ENCODE data around the gene BAK1. TPM values are rescaled to one million over a fixed set of nuclear protein-coding genes. Genes with fewer than 3 reads are reported as not detected.

Gene BAK1
- total and polyA plus RNA-seq, 2 experiments from 2014 or later = 18.8 to 30.7 TPM

DNA sequence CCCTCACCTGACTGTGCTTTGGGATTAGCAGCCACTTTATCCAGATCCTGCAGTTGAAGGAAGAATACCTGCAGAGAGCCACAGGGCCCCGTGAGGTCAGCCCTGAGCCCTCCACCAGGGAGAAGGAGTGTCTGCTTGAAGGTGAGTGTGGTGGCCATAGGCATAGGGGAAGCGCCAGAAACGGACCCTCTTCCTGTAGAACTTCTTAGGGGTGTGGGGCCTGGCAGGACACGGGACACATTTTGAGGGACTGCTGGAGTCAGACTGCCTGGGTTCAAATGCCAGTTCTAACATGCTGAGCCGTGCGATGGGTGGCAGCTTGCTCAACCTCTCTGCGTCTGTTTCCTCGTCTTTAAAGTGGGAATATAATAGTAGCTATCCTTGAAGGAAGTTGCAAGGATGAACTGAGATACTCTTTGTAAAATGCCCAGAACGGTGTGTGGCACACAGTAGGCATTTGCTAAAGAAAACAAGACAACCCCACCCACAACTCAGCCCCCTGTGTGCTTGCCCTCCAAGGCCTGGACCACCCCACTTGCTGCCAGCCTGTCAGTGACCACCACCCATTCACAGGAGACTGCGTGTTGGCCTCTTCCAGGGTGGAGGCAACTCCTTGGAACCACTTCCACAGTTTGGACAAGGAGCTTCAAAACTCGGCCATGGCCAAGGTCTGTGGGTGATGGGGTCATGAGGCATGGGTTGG is 4.8 kb upstream of the BAK1 start:
- H2AFZ ChIP-seq = peak overlapping the region; percentile 78; the same call in 1 of the 2 replicates
- 73 to 75% methylated on average over 11 of the region's 11 CpGs for WGBS, 2 experiments (ENCODE audit: low coverage in 1 of 2, low lambda C conversion rate in 2 of 2, missing lambda C conversion rate in 2 of 2)
- in situ Hi-C loops (cut with MboI) = loop anchor here (10.0 to 25.0 kb wide), 3 partner anchors 120 to 452 kb away; no protein-coding TSS in a partner anchor

GRCh38 chr6:33583591-33584155 is 3.6 kb upstream of the BAK1 start:
- in situ Hi-C loops (cut with MboI) = loop anchor here (10.0 to 25.0 kb wide), 3 partner anchors 121 to 454 kb away; no protein-coding TSS in a partner anchor
- 65 to 67% methylated on average over 8 of the region's 8 CpGs for WGBS, 2 experiments (ENCODE audit: low coverage in 1 of 2, low lambda C conversion rate in 2 of 2, missing lambda C conversion rate in 2 of 2)
- H3K4me3 ChIP-seq = no peak overlapping the region
- peaks cover 4% of the 10 kb centered on the region; the same call in 1 of the 2 replicates for H3F3A ChIP-seq (ENCODE audit: insufficient read depth)
- H3K9ac ChIP-seq = no peak overlapping the region
- no peak overlapping the region for H3K4me2 ChIP-seq (ENCODE audit: unreplicated experiment)
- H3K36me3 ChIP-seq (ENCODE audit: low read depth) = no peaks in the 10 kb centered on the region
- no peaks in the 10 kb centered on the region for H3K27me3 ChIP-seq (replicated peaks; ENCODE audit: insufficient read depth)
- no peaks in the 10 kb centered on the region for H3K9me2 ChIP-seq (ENCODE audit: insufficient read depth)
- no peaks in the 10 kb centered on the region for H4K20me1 ChIP-seq (ENCODE audit: insufficient read depth)
- H3K9me3 ChIP-seq (ENCODE audit: low read depth) = no peaks in the 10 kb centered on the region
- no peak overlapping the region for H3K27ac ChIP-seq
- H2AFZ ChIP-seq = no peak overlapping the region
- TF ChIP-seq EZH2phosphoT487 (IDR thresholded peaks at IDR 0.05; ENCODE audit: insufficient read depth, low read depth) (no peak), EZH2 (IDR thresholded peaks at IDR 0.05; ENCODE audit: insufficient read depth, poor library complexity, severe bottlenecking) (no peak)
- peaks cover 13% of the 10 kb centered on the region for H3K79me2 ChIP-seq (ENCODE audit: insufficient read depth)
- peak; percentile 37 for DNase-seq
- H3K4me1 ChIP-seq (ENCODE audit: insufficient read depth) = peaks cover 6% of the 10 kb centered on the region

More for the DNA sequence above, 4.8 kb upstream of the BAK1 start:
- Histone ChIP-seq H3K36me3 (ENCODE audit: low read depth) (no peaks in the 10 kb centered on the region), H3F3A (ENCODE audit: insufficient read depth) (peaks cover 4% of the 10 kb centered on the region; the same call in 1 of the 2 replicates), H3K27me3 (replicated peaks; ENCODE audit: insufficient read depth) (no peaks in the 10 kb centered on the region), H3K9ac (no peak overlapping the region), H3K4me2 (ENCODE audit: unreplicated experiment) (no peak overlapping the region), H3K9me2 (ENCODE audit: insufficient read depth) (no peaks in the 10 kb centered on the region), H3K27ac (no peak overlapping the region), H3K4me1 (ENCODE audit: insufficient read depth) (peaks cover 2% of the 10 kb centered on the region), H3K9me3 (ENCODE audit: low read depth) (no peaks in the 10 kb centered on the region), H3K4me3 (no peak overlapping the region), H4K20me1 (ENCODE audit: insufficient read depth) (no peaks in the 10 kb centered on the region), H3K79me2 (ENCODE audit: insufficient read depth) (peaks cover 2% of the 10 kb centered on the region)
- DNase-seq = no peak
- TF ChIP-seq EZH2 (IDR thresholded peaks at IDR 0.05; ENCODE audit: insufficient read depth, poor library complexity, severe bottlenecking) (no peak), EZH2phosphoT487 (IDR thresholded peaks at IDR 0.05; ENCODE audit: insufficient read depth, low read depth) (no peak)

- Histone ChIP-seq H4K20me1 (ENCODE audit: insufficient read depth) (no peaks in the 10 kb centered on the region), H3K9me2 (ENCODE audit: insufficient read depth) (no peaks in the 10 kb centered on the region), H3K36me3 (ENCODE audit: low read depth) (no peaks in the 10 kb centered on the region; the same call in 1 of the 2 replicates), H3K79me2 (ENCODE audit: insufficient read depth) (peaks cover 31% of the 10 kb centered on the region), H3K4me2 (ENCODE audit: unreplicated experiment) (no peak overlapping the region), H3K9me3 (ENCODE audit: low read depth) (no peaks in the 10 kb centered on the region), H3K27me3 (replicated peaks; ENCODE audit: insufficient read depth) (no peaks in the 10 kb centered on the region), H3K4me1 (ENCODE audit: insufficient read depth) (peaks cover 12% of the 10 kb centered on the region), H3K9ac (no peak overlapping the region), H3F3A (ENCODE audit: insufficient read depth) (peaks cover 4% of the 10 kb centered on the region; the same call in 1 of the 2 replicates), H2AFZ (no peak overlapping the region), H3K4me3 (no peak overlapping the region), H3K27ac (no peak overlapping the region)
- in situ Hi-C loops (cut with MboI) = loop anchor here (10.0 to 25.0 kb wide), 3 partner anchors 124 to 456 kb away; no protein-coding TSS in a partner anchor
- TF ChIP-seq EZH2phosphoT487 (IDR thresholded peaks at IDR 0.05; ENCODE audit: insufficient read depth, low read depth) = no peak
- TF ChIP-seq EZH2 (IDR thresholded peaks at IDR 0.05; ENCODE audit: insufficient read depth, poor library complexity, severe bottlenecking) = no peak
- no peak for DNase-seq
- 90 to 100% methylated on average over 5 of the region's 5 CpGs for WGBS, 2 experiments (ENCODE audit: low coverage in 1 of 2, low lambda C conversion rate in 2 of 2, missing lambda C conversion rate in 2 of 2)
Measured at GRCh38 chr6:33581186-33581585, 1.1 kb upstream of the BAK1 start.

DNA sequence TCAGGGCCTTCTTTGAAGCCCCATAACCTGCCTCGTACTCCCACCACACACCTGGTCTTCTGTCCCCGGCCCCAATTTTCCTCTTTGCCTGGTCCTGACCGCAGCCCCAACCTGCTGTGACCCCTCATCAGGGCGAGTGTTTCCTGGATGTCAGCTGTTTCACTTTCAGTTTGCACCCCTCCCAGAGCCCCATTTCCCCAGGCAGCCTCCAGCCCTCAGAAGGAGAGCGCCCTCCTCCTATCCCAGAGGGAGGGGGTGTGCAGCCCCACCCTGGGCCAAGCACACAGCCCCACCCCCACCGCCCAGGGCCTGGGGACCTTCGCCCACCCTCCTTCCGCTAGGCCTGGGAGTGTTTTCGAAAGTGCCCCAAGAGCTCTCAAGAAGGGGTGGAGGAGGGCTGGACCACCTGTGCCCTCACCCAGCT is 1.5 kb downstream of the BAK1 start:
- H3K9me2 ChIP-seq (ENCODE audit: insufficient read depth) = no peaks in the 10 kb centered on the region
- H3K36me3 ChIP-seq (ENCODE audit: low read depth) = peaks cover 3% of the 10 kb centered on the region; the same call in 1 of the 2 replicates
- no peaks in the 10 kb centered on the region for H3K27me3 ChIP-seq (replicated peaks; ENCODE audit: insufficient read depth)
- H3F3A ChIP-seq (ENCODE audit: insufficient read depth) = peaks cover 4% of the 10 kb centered on the region; the same call in 1 of the 2 replicates
- peak overlapping the region; percentile 77 for H3K4me2 ChIP-seq (ENCODE audit: unreplicated experiment)
- in situ Hi-C loops (cut with MboI) = loop anchor here (25.0 kb wide), 1 partner anchor 459 kb away; no protein-coding TSS in a partner anchor
- no peak overlapping the region for H3K27ac ChIP-seq
- 94 to 99% methylated on average over 8 to 9 of the region's 9 CpGs for WGBS, 2 experiments (ENCODE audit: low coverage in 1 of 2, low lambda C conversion rate in 2 of 2, missing lambda C conversion rate in 2 of 2)
- no peak overlapping the region for H2AFZ ChIP-seq
- H4K20me1 ChIP-seq (ENCODE audit: insufficient read depth) = no peaks in the 10 kb centered on the region
- TF ChIP-seq EZH2phosphoT487 (IDR thresholded peaks at IDR 0.05; ENCODE audit: insufficient read depth, low read depth) (no peak), EZH2 (IDR thresholded peaks at IDR 0.05; ENCODE audit: insufficient read depth, poor library complexity, severe bottlenecking) (no peak)
- H3K79me2 ChIP-seq (ENCODE audit: insufficient read depth) = peaks cover 31% of the 10 kb centered on the region
- DNase-seq = no peak
- peaks cover 12% of the 10 kb centered on the region for H3K4me1 ChIP-seq (ENCODE audit: insufficient read depth)
- H3K4me3 ChIP-seq = peak overlapping the region; percentile 96
- H3K9me3 ChIP-seq (ENCODE audit: low read depth) = no peaks in the 10 kb centered on the region
- H3K9ac ChIP-seq = peak overlapping the region; percentile 91; the same call in 1 of the 2 replicates

Data from GM23248 (cell line).